HFF-Myc (cell line): Measurements from ENCODE around the gene CACNB2.
A peak's percentile ranks its signal among the peaks of the same experiment; 100 is the strongest.

Experiments
- DNase-seq: peaks from one replicate; pipeline ENCODE4 v3.0.0-alpha.2; 2011; ENCODE audit warnings: low read depth; ENCODE audit errors: extremely low read depth
- H3K4me3 ChIP-seq: replicated peaks from 2 replicates; pipeline ENCODE4 v1.5.1; 2011; ENCODE audit warnings: low read depth, mild to moderate bottlenecking, control low read depth, low read length
- CTCF ChIP-seq: IDR thresholded peaks from 2 replicates; pipeline ENCODE4 v1.5.1; 2012; ENCODE audit warnings: mild to moderate bottlenecking, low read depth, low read length, control low read depth; ENCODE audit errors: missing control alignments

The CACNB2 gene

GRCh38 chr10:18236756-18237155 lies 96.5 kb downstream of the CACNB2 start:
- H3K4me3 ChIP-seq, result no peak overlapping the region
- TF ChIP-seq CTCF, result no peak
- DNase-seq, result no peak

- peak; percentile 62 for TF ChIP-seq CTCF
- no peak overlapping the region for H3K4me3 ChIP-seq
- peak; percentile 17 for DNase-seq
Measured at GRCh38 chr10:18238870-18239485, 98.8 kb downstream of the CACNB2 start.

- no peak for TF ChIP-seq CTCF
- no peak overlapping the region for H3K4me3 ChIP-seq
- DNase-seq, result no peak
Measured at GRCh38 chr10:18240185-18240882, 100.1 kb downstream of the CACNB2 start.

- TF ChIP-seq CTCF, result no peak
- H3K4me3 ChIP-seq, result no peak overlapping the region
- no peak for DNase-seq
Measured at GRCh38 chr10:18246967-18247366, 106.7 kb downstream of the CACNB2 start.

GRCh38 chr10:18252086-18252485 lies 111.9 kb downstream of the CACNB2 start:
- DNase-seq, result no peak
- H3K4me3 ChIP-seq, result no peak overlapping the region
- TF ChIP-seq CTCF, result no peak

GRCh38 chr10:18254086-18254485 lies 113.9 kb downstream of the CACNB2 start:
- TF ChIP-seq CTCF, result no peak
- no peak for DNase-seq
- H3K4me3 ChIP-seq, result no peak overlapping the region
